Suprapubic skin (tissue), 4 donors: ENCODE results near the gene QSOX1. TPM values are rescaled to one million over a fixed set of nuclear protein-coding genes. Genes with fewer than 3 reads are reported as not detected.

Experiments
- DNase-seq, 2 donors: peaks; one replicate each; pipeline ENCODE4 v3.0.0-alpha.2; 2019; ENCODE audit warnings: low spot score in 2 of 2
- H3K27ac ChIP-seq: fragments of 200-600 bp; sonication (generic); one replicate; pipeline ENCODE4 v1.5.1; 2019
- H3K27me3 ChIP-seq: fragments of 200-600 bp; sonication (generic); one replicate; pipeline ENCODE4 v1.5.1; 2019
- H3K36me3 ChIP-seq: fragments of 200-600 bp; sonication (generic); one replicate; pipeline ENCODE4 v1.5.1; 2019
- H3K4me1 ChIP-seq: fragments of 200-600 bp; sonication (generic); one replicate; pipeline ENCODE4 v1.5.1; 2019
- H3K4me3 ChIP-seq: fragments of 200-600 bp; sonication (generic); one replicate; pipeline ENCODE4 v1.5.1; 2019; ENCODE audit warnings: mild to moderate bottlenecking
- H3K9me3 ChIP-seq: fragments of 200-600 bp; sonication (generic); one replicate; pipeline ENCODE4 v1.5.1; 2019
- CTCF ChIP-seq, 2 donors: fragments of 200-600 bp in 1 of 2; fragments of 450-650 bp in 1 of 2; sonication (generic) in 1 of 2; IDR thresholded peaks; one replicate each; pipeline ENCODE4 v1.5.1; 2016 to 2019; ENCODE audit warnings: antibody characterized with exemption in 2 of 2, mild to moderate bottlenecking in 1 of 2, moderate library complexity in 1 of 2
- EP300 ChIP-seq: sonication (generic); formaldehyde crosslinking; IDR thresholded peaks from one replicate; pipeline ENCODE4 v1.6.1; 2017; ENCODE audit warnings: antibody characterized with exemption
- POLR2A ChIP-seq, 2 donors: fragments of 450-650 bp; IDR thresholded peaks; one replicate each; pipeline ENCODE4 v1.6.1; 2017; ENCODE audit warnings: antibody characterized with exemption in 2 of 2, mild to moderate bottlenecking in 2 of 2, moderate library complexity in 2 of 2
- POLR2AphosphoS5 ChIP-seq, 3 donors: sonication (generic); formaldehyde crosslinking; IDR thresholded peaks; one replicate each; pipeline ENCODE4 v1.6.1; 2017; ENCODE audit warnings: antibody characterized with exemption in 3 of 3
- WGBS: methylation state at CpG from one replicate; pipeline ENCODE4 v1.1.5; 2018; 5-methylcytosine and 5-hydroxymethylcytosine counted together
- total RNA-seq, 4 donors: library from RNA; depleted of rRNA; stranded (reverse); fragments of >200 nt; gene quantifications; one replicate each; pipeline ENCODE4 v1.1.0, GENCODE V29; 2016

Gene QSOX1
- total RNA-seq, 4 donors from 2014 or later: 56.6 to 66.1 (median 61.5) TPM

- no peaks in the 10 kb centered on the region for H3K36me3 ChIP-seq
- no peak overlapping the region for H3K4me3 ChIP-seq
- TF ChIP-seq CTCF (IDR thresholded peaks at IDR 0.05) (no peak), EP300 (no peak), POLR2AphosphoS5 (IDR thresholded peaks at IDR 0.05) (no peak), POLR2A (IDR thresholded peaks at IDR 0.05) (no peak)
- peak overlapping the region; percentile 60 for H3K27ac ChIP-seq
- WGBS: 83% methylated on average over 11 of the region's 12 CpGs
- peaks cover 54% of the 10 kb centered on the region for H3K4me1 ChIP-seq
- no peaks in the 10 kb centered on the region for H3K9me3 ChIP-seq
- H3K27me3 ChIP-seq: no peaks in the 10 kb centered on the region
- peak in 1 of 2 donors; percentile 27 for DNase-seq
Observed at GRCh38 chr1:180165509-180166435, 11.1 kb downstream of the QSOX1 start.

GRCh38 chr1:180166436-180166800, 11.7 kb downstream of the QSOX1 start:
- Histone ChIP-seq H3K27ac (peak overlapping the region; percentile 60), H3K27me3 (no peaks in the 10 kb centered on the region), H3K9me3 (no peaks in the 10 kb centered on the region), H3K4me3 (no peak overlapping the region), H3K36me3 (no peaks in the 10 kb centered on the region), H3K4me1 (peaks cover 56% of the 10 kb centered on the region)
- TF ChIP-seq CTCF (IDR thresholded peaks at IDR 0.05): no peak
- no peak for TF ChIP-seq POLR2A (IDR thresholded peaks at IDR 0.05)
- no peak for TF ChIP-seq EP300
- TF ChIP-seq POLR2AphosphoS5 (IDR thresholded peaks at IDR 0.05): no peak
- peak in 1 of 2 donors; percentile 43 for DNase-seq
- 76% methylated on average over 5 of the region's 5 CpGs for WGBS

GRCh38 chr1:180167021-180167701, 12.5 kb downstream of the QSOX1 start:
- Histone ChIP-seq H3K4me3 (no peak overlapping the region), H3K4me1 (peaks cover 56% of the 10 kb centered on the region), H3K36me3 (no peaks in the 10 kb centered on the region), H3K27me3 (no peaks in the 10 kb centered on the region), H3K9me3 (no peaks in the 10 kb centered on the region), H3K27ac (peak overlapping the region; percentile 60)
- TF ChIP-seq POLR2A (IDR thresholded peaks at IDR 0.05): no peak
- no peak for TF ChIP-seq CTCF (IDR thresholded peaks at IDR 0.05)
- no peak for TF ChIP-seq EP300
- no peak for TF ChIP-seq POLR2AphosphoS5 (IDR thresholded peaks at IDR 0.05)
- 67% methylated on average over 7 of the region's 8 CpGs for WGBS
- DNase-seq: peak in 1 of 2 donors; percentile 56

- no peak for TF ChIP-seq CTCF (IDR thresholded peaks at IDR 0.05)
- TF ChIP-seq POLR2A (IDR thresholded peaks at IDR 0.05): no peak
- TF ChIP-seq POLR2AphosphoS5 (IDR thresholded peaks at IDR 0.05): no peak
- TF ChIP-seq EP300: no peak
- Histone ChIP-seq H3K9me3 (no peaks in the 10 kb centered on the region), H3K4me3 (no peak overlapping the region), H3K27ac (peak overlapping the region; percentile 60), H3K4me1 (peaks cover 56% of the 10 kb centered on the region), H3K27me3 (no peaks in the 10 kb centered on the region), H3K36me3 (no peaks in the 10 kb centered on the region)
- peak in 1 of 2 donors; percentile 75 for DNase-seq
- 57% methylated on average over 6 of the region's 13 CpGs for WGBS
Observed at GRCh38 chr1:180167721-180168467, 13.2 kb downstream of the QSOX1 start.
